HG02642 (cell line): ENCODE measurements around the gene NFAT5.
"Not testable (repeated sequence)": the region's sequence is repeated elsewhere in the genome, so short reads cannot be mapped to it uniquely, and the experiment has no call there.

Experiments used
- ATAC-seq: cut with Tn5 transposase; IDR thresholded peaks from one replicate; pipeline ENCODE4 v1.9.1; 2021; ENCODE audit warnings: mild to moderate bottlenecking; ENCODE audit not compliant: unreplicated experiment, poor library complexity

NFAT5 gene, protein sequence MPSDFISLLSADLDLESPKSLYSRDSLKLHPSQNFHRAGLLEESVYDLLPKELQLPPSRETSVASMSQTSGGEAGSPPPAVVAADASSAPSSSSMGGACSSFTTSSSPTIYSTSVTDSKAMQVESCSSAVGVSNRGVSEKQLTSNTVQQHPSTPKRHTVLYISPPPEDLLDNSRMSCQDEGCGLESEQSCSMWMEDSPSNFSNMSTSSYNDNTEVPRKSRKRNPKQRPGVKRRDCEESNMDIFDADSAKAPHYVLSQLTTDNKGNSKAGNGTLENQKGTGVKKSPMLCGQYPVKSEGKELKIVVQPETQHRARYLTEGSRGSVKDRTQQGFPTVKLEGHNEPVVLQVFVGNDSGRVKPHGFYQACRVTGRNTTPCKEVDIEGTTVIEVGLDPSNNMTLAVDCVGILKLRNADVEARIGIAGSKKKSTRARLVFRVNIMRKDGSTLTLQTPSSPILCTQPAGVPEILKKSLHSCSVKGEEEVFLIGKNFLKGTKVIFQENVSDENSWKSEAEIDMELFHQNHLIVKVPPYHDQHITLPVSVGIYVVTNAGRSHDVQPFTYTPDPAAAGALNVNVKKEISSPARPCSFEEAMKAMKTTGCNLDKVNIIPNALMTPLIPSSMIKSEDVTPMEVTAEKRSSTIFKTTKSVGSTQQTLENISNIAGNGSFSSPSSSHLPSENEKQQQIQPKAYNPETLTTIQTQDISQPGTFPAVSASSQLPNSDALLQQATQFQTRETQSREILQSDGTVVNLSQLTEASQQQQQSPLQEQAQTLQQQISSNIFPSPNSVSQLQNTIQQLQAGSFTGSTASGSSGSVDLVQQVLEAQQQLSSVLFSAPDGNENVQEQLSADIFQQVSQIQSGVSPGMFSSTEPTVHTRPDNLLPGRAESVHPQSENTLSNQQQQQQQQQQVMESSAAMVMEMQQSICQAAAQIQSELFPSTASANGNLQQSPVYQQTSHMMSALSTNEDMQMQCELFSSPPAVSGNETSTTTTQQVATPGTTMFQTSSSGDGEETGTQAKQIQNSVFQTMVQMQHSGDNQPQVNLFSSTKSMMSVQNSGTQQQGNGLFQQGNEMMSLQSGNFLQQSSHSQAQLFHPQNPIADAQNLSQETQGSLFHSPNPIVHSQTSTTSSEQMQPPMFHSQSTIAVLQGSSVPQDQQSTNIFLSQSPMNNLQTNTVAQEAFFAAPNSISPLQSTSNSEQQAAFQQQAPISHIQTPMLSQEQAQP (N-terminal part only)

DNA sequence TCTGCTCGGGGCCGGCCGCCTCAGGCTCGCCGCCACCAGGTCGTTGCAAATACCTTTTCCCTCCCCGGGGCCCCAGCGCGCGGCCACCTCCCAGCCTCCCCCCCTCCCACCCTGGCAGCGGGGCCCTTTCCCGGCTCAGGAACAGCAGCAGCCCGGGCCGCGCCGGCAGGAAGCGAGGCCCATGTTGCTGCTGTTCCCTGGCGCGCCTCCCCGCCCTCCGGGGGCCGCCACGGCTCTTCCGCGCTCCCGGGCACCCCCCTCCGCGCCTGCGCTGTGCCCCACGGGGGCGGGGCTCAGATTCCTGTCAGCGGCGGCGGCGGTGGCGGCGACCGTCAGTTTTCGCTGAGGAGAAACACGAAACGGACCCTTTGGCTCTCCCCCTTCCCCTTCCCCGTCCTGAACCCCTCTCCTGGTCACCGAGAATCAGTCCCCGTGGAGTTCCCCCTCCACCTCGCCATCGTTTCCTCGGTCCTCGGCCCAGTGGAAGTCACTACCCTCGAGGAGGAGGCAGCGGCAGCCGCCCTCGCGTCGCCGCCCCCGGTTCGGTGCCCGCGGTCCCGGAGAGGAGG lies at the start of gene NFAT5:
Gene NFAT5, plus strand, starts transcription at position 296 of the 569 bp plus-strand sequence. CDS start 336 bp downstream, outside the sequence.
- peak; percentile 63 for ATAC-seq

DNA sequence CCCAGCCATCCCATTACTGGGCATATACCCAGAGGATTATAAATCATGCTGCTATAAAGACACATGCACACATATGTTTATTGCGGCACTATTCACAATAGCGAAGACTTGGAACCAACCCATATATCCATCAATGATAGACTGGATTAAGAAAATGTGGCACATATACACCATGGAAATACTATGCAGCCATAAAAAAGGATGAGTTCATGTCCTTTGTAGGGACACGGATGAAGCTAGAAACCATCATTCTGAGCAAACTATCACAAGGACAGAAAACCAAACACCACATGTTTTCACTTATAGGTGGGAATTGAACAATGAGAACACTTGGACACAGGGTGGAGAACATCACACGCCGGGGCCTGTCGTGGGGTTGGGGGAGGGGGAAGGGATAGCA lies 47.9 kb upstream of the NFAT5 start:
- ATAC-seq: not testable (repeated sequence)

DNA sequence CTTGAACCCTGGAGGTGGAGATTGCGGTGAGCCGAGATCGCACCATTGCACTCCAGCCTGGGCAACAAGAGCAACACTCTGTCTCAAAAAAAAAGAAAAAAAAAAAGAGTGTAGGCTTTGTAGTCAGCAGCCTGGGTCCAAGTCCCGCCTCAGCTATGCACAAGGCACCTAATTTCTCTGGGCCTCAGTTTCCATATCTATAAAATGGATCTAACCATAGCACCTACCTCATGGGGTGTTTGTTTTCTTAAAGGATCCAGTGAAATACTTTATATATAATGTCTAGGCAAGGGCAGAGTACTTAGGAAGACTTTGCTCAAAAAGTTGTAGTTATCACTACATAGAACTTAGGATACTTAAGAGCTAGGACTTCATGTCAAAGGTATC lies 45.4 kb upstream of the NFAT5 start:
- ATAC-seq: peak; percentile 3

- peak; percentile 79 for ATAC-seq
Measured at GRCh38 chr16:69520800-69521602, 44.8 kb upstream of the NFAT5 start.

GRCh38 chr16:69522041-69522578 lies 43.7 kb upstream of the NFAT5 start:
- ATAC-seq: no peak

DNA sequence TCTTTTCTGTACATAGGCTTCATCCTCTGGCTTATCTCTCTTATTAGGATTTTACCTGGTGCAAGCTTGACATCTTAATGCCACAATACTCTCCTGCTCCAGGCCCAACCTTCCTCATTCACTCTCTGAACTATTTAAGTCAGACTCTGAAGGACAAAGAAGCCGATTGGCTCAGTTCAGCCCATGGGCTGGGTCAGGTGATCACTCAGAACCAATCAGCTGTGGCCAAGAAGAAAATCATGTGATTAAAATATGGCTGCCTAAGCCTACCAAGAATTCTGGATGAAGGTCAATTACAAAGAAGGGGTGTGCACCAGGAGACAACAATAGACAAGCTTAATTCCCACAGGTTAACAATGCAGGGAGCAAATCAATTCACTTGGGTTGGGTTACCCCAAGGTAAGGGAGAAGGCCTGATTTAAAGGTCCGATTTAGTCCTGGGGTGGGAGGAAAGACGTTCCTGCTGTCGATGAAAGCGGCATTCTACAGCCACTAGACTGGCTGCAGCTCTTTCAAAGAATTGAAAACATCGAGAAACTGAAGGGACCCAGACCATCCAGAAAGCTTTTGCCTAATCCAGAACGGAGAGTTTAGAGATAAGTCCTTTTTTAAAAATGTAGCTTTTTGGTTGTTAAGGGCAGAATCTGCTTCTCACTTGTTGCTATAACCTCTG lies 42.9 kb upstream of the NFAT5 start:
- ATAC-seq: no peak

GRCh38 chr16:69523566-69524305 lies 42.0 kb upstream of the NFAT5 start:
- no peak for ATAC-seq

DNA sequence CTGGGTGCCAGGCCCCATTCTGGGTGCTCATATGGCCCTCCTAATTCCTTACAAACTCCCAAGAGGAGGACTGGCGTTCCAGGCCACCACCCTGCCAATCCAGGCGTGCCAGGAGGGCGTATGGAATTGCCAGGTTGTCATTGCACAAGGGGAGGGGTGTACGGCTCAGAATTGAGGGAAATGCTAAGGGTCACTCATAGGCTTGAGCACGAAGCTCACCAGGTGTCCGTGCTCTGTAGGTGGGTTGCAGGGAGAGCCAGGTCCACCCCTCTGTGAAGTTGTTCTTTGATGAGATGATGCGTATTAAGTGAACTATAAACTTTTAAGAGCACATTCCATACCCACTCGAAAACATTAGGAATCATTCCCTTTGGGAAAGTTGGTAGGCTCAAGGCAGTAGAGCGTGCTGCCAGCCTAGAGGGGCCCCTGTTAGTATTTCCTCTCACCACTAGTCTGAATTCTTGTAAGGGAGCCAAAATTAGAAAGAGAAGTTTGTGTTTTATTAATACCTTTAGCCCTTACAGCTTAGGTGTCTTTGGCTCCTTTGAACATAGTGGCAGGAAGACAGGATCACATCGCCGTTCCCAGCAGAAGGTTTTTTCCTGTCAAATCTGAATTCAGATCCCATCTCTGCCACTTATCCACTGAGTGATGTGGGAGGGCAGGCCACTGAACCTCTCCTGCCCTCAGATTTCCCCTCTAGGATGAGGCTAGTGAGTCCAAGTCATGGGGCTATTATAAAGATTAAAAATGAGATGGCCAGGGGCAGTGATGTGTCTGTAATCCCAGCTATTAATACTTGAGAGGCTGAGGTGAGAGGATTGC lies 38.7 kb upstream of the NFAT5 start:
- no peak for ATAC-seq

DNA sequence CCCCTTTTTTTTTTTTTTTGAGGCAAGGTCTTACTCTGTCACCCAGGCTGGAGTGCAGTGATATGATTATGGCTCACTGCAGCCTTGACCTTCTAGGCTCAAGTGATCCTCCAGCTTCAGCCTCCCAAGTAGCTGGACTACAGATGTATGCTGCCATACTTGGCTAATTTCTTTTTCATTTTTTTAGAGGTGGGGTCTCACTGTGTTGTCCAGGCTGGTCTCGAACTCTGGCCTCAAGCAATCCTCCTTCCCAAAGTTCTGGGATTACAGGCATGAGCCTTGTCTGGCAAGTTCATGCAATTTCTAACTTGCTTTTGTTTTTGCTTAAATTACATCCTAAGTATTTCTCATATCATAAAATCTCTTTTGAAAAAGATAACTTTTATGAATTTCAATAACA lies 33.8 kb upstream of the NFAT5 start:
- no peak for ATAC-seq

GRCh38 chr16:69532641-69533455 lies 32.9 kb upstream of the NFAT5 start:
- no peak for ATAC-seq

- ATAC-seq: no peak
Measured at GRCh38 chr16:69534720-69535119, 31.0 kb upstream of the NFAT5 start.

GRCh38 chr16:69535123-69536050 lies 30.4 kb upstream of the NFAT5 start:
- ATAC-seq: no peak

GRCh38 chr16:69537706-69538080 lies 28.1 kb upstream of the NFAT5 start:
- ATAC-seq: no peak

DNA sequence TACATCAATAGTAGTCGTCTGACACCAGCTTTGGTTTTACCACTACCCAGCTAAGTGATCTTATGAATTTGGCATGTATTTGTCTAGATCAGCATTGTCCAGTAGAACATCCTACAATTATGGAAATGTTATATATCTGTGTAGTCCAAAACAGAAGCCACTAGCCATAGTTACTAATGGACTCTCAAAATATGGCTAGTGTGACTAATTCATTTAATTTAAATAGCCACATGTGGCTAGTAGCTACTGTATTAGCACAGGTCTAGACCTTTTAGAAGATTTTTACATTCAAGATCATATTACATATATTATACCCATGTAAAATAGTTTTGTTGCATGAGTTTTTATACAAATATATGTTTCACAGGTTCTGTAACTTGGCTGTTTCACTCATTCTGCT lies 27.0 kb upstream of the NFAT5 start:
- no peak for ATAC-seq

GRCh38 chr16:69542974-69543373 lies 22.8 kb upstream of the NFAT5 start:
- ATAC-seq: no peak
